Activated T-cell treated with anti-CD3 and anti-CD28 coated beads, Interleukin-2, amount 50 U/mL, for 24 hours (primary cell): ENCODE data around the gene PDSS2.
"Not testable (repeated sequence)": the region's sequence is repeated elsewhere in the genome, so short reads cannot be mapped to it uniquely, and the experiment has no call there.

ENCODE experiments used
- DNase-seq: peaks from one replicate; pipeline ENCODE4 v3.0.0-alpha.2; 2020
- H3K27ac Mint-ChIP-seq: 2 replicates; pipeline ENCODE4 v1.8.0; 2020; ENCODE audit warnings: mild to moderate bottlenecking, mixed read lengths
- H3K27me3 Mint-ChIP-seq: 2 replicates; pipeline ENCODE4 v1.8.0; 2020; ENCODE audit warnings: mixed read lengths
- H3K36me3 Mint-ChIP-seq: 2 replicates; pipeline ENCODE4 v1.8.0; 2020; ENCODE audit warnings: low read depth, mixed read lengths
- H3K4me1 Mint-ChIP-seq: 2 replicates; pipeline ENCODE4 v1.8.0; 2020; ENCODE audit warnings: low read depth, mixed read lengths
- H3K4me3 Mint-ChIP-seq: 2 replicates; pipeline ENCODE4 v1.8.0; 2020; ENCODE audit warnings: mild to moderate bottlenecking, moderate library complexity, mixed read lengths
- H3K9me3 Mint-ChIP-seq: 2 replicates; pipeline ENCODE4 v1.8.0; 2020; ENCODE audit warnings: mixed read lengths

The PDSS2 gene

DNA sequence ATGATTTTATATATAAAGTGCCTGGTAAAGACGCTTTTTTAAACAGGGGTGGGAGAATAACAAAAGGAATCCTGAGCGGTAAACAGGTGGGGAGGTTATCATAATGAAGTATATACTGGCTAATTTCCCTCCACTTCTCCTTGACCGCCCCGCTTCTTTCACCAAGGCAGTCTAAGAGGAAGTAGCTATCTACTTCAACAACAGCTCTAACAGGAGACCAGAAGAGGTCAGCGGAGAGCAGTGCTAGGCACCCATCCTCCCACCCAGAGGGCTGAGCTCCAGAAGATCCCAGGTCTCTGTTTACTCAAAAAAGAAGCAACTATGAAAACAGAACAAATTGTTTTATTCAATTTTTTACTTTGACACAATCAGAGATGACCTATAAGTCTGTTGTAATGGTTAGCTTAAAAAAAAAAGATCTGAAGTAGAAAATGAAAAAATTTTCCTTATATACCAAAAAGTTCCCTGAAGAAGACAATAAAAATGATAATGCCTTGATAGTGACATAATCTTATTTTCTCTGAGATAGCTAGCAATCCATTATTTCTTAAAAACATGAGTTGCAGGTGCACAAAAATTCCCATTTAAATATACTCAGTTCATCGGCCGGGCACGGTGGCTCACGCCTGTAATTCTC, 141.1 kb downstream of the PDSS2 start:
- Mint-ChIP-seq H3K36me3 (no peaks in the 10 kb centered on the region), H3K4me3 (no peak overlapping the region), H3K4me1 (peaks cover 15% of the 10 kb centered on the region), H3K9me3 (no peaks in the 10 kb centered on the region), H3K27ac (no peak overlapping the region), H3K27me3 (no peaks in the 10 kb centered on the region)
- peak; percentile 34 for DNase-seq

- Mint-ChIP-seq H3K27me3 (no peaks in the 10 kb centered on the region), H3K27ac (no peak overlapping the region), H3K36me3 (no peaks in the 10 kb centered on the region), H3K4me1 (no peaks in the 10 kb centered on the region), H3K4me3 (no peak overlapping the region), H3K9me3 (no peaks in the 10 kb centered on the region)
- no peak for DNase-seq
Observed at GRCh38 chr6:107315114-107315513, 144.2 kb downstream of the PDSS2 start.

DNA sequence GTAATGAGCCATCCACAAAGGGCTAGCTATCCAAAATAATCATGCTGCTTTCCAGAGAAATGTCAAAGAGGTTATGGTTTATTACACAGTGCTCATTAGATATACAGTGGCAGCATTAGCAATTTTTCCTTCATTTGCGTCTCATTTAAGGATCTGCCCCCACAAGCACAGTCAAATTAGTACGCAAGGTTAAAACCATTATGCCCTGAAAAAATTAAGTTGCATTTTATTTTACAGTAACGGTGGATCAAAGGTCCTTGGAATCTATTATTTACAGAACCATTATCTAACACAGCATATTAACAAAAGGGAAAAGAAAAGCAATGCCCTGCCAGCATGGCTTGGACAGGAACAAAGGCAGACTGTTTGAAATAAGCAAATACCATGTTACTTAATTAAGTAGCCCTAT, 144.8 kb downstream of the PDSS2 start:
- H3K4me1 Mint-ChIP-seq = no peaks in the 10 kb centered on the region
- H3K9me3 Mint-ChIP-seq = no peaks in the 10 kb centered on the region
- no peak overlapping the region for H3K4me3 Mint-ChIP-seq
- DNase-seq = no peak
- no peak overlapping the region for H3K27ac Mint-ChIP-seq
- H3K36me3 Mint-ChIP-seq = no peaks in the 10 kb centered on the region
- H3K27me3 Mint-ChIP-seq = no peaks in the 10 kb centered on the region

DNA sequence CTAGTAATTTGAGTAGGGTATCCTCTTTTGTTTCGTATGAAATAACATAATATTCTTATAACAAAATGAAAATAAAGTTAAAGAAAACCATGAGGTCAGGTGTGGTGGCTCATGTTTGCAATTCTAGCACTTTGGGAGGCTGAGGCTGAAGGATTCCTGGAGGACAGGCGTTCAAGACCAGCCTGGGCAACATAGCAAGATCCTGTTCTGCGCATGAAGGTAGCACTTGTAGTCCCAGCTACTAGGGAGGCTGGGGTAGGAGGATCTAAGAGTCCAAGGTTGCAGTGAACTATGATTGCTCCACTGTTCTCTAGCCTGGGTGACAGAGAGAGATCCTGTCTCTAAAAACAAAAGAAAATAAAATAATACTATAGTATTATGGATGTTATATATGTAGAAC, 145.6 kb downstream of the PDSS2 start:
- no peak for DNase-seq
- H3K36me3 Mint-ChIP-seq = no peaks in the 10 kb centered on the region
- H3K4me3 Mint-ChIP-seq = no peak overlapping the region
- H3K27me3 Mint-ChIP-seq = no peaks in the 10 kb centered on the region
- no peak overlapping the region for H3K27ac Mint-ChIP-seq
- no peaks in the 10 kb centered on the region for H3K4me1 Mint-ChIP-seq
- H3K9me3 Mint-ChIP-seq = no peaks in the 10 kb centered on the region

DNA sequence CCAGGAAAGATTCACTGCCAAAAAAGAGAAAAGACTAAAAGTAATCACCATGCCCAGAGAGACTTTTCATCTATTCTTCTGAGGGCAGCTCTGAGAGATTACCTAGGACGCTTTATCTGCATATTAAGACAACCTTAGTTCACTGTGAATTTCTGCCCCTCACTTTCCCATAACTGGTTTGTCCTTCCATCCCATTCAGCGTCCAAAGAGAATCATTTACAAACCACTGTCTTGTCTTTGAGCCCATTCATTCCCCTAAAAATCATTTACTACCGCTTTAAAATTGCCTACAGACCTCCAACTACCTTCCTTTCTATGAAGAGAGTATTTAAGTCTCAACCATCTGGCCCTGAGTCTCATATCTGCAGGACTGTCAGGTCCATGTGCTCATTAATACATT, 149.0 kb downstream of the PDSS2 start:
- peaks cover 6% of the 10 kb centered on the region for H3K36me3 Mint-ChIP-seq
- H3K27ac Mint-ChIP-seq = no peak overlapping the region
- no peak for DNase-seq
- peaks cover 3% of the 10 kb centered on the region for H3K4me1 Mint-ChIP-seq
- H3K4me3 Mint-ChIP-seq = no peak overlapping the region
- H3K27me3 Mint-ChIP-seq = no peaks in the 10 kb centered on the region
- no peaks in the 10 kb centered on the region for H3K9me3 Mint-ChIP-seq

GRCh38 chr6:107308677-107309076, 150.7 kb downstream of the PDSS2 start:
- Mint-ChIP-seq H3K27me3 (no peaks in the 10 kb centered on the region), H3K36me3 (peaks cover 11% of the 10 kb centered on the region), H3K4me1 (peaks cover 18% of the 10 kb centered on the region), H3K9me3 (no peaks in the 10 kb centered on the region), H3K4me3 (no peak overlapping the region), H3K27ac (no peak overlapping the region)
- DNase-seq = no peak

DNA sequence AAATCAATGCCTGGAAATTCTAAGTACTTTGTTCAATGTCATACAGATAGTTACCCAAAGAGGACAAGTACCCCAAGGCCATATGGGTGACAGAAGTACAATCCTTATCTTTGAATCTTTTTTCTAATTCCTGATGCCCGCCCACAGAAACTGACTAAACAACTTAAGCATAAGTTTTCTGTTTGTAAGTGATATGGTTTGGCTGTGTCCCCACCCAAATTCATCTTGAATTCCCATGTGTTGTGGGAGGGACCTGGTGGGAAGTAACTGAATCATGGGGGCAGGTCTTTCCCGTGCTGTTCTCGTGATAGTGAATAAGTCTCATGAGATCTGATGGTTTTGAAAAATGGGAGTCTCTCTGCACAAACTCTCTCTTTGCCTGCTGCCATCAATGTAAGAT, 153.4 kb downstream of the PDSS2 start:
- H3K9me3 Mint-ChIP-seq, H3K27ac Mint-ChIP-seq, H3K27me3 Mint-ChIP-seq, DNase-seq, H3K4me3 Mint-ChIP-seq: not testable (repeated sequence)
- H3K4me1 Mint-ChIP-seq = peaks cover 22% of the 10 kb centered on the region
- peaks cover 11% of the 10 kb centered on the region for H3K36me3 Mint-ChIP-seq

- no peak for DNase-seq
- Mint-ChIP-seq H3K4me3 (no peak overlapping the region), H3K27ac (no peak overlapping the region), H3K36me3 (peaks cover 11% of the 10 kb centered on the region), H3K27me3 (no peaks in the 10 kb centered on the region), H3K4me1 (peaks cover 22% of the 10 kb centered on the region), H3K9me3 (no peaks in the 10 kb centered on the region)
Observed at GRCh38 chr6:107305391-107305790, 154.0 kb downstream of the PDSS2 start.

GRCh38 chr6:107304421-107305025, 154.8 kb downstream of the PDSS2 start:
- Mint-ChIP-seq H3K9me3 (no peaks in the 10 kb centered on the region), H3K27ac (peak overlapping the region; percentile 60), H3K4me3 (no peak overlapping the region), H3K4me1 (peaks cover 22% of the 10 kb centered on the region), H3K27me3 (no peaks in the 10 kb centered on the region), H3K36me3 (peaks cover 11% of the 10 kb centered on the region)
- peak; percentile 40 for DNase-seq

DNA sequence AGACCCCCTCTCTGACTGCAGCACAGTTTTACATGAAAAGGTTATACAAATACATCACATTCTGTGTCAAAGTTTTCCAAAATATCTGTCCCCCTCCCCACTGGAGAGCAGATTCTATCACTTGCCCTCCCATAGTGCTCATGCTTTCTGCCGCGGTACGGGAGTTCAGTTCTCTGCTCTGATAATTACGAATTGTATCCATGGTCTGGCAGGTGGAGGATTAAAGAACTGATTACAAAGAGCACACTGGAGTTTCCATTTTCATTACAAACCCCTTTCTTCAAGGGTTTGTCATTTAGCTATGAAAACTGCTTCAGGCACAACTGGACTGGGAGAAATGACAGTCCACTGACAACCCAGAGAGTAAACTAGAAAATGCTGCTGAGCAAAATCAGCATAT, 166.0 kb downstream of the PDSS2 start:
- no peaks in the 10 kb centered on the region for H3K27me3 Mint-ChIP-seq
- DNase-seq = no peak
- no peaks in the 10 kb centered on the region for H3K36me3 Mint-ChIP-seq
- no peak overlapping the region for H3K4me3 Mint-ChIP-seq
- no peaks in the 10 kb centered on the region for H3K9me3 Mint-ChIP-seq
- no peak overlapping the region for H3K27ac Mint-ChIP-seq
- H3K4me1 Mint-ChIP-seq = peaks cover 2% of the 10 kb centered on the region

DNA sequence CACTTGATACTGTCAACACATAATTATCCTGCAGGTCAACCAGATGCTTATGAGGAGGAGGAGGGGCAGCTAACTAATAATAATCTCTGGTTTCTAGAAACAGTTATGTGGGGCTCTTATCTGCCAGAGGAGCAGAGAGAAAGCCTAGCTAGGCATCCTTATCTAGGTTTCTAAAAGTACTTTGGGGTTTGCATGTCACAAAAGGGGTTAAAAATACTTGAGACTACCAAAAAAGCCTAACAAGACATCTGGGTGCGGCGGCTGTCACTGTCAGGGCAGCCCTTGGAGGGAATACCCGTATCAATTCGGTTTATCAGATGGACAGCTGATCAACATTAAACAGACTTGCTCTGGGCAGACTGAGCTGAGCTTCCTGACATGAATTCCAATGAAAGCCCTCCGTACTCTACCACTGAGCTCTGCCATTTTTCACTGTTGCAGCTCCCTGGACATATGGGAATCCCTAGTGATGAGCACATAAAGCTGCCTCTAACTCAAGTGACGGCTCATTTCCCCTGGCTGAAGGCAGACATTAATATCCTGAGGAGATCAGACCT, 166.6 kb downstream of the PDSS2 start:
- H3K9me3 Mint-ChIP-seq = no peaks in the 10 kb centered on the region
- peaks cover 2% of the 10 kb centered on the region for H3K4me1 Mint-ChIP-seq
- H3K4me3 Mint-ChIP-seq = no peak overlapping the region
- no peaks in the 10 kb centered on the region for H3K36me3 Mint-ChIP-seq
- H3K27me3 Mint-ChIP-seq = no peaks in the 10 kb centered on the region
- DNase-seq = no peak
- H3K27ac Mint-ChIP-seq = no peak overlapping the region

GRCh38 chr6:107290491-107290890, 168.9 kb downstream of the PDSS2 start:
- Mint-ChIP-seq H3K9me3 (no peaks in the 10 kb centered on the region), H3K4me3 (no peak overlapping the region), H3K36me3 (no peaks in the 10 kb centered on the region), H3K4me1 (peaks cover 2% of the 10 kb centered on the region), H3K27me3 (no peaks in the 10 kb centered on the region), H3K27ac (no peak overlapping the region)
- DNase-seq = no peak

GRCh38 chr6:107289258-107289657, 170.1 kb downstream of the PDSS2 start:
- DNase-seq, H3K36me3 Mint-ChIP-seq, H3K27me3 Mint-ChIP-seq, H3K9me3 Mint-ChIP-seq, H3K4me3 Mint-ChIP-seq, H3K27ac Mint-ChIP-seq, H3K4me1 Mint-ChIP-seq: not testable (repeated sequence)

GRCh38 chr6:107285683-107286082, 173.7 kb downstream of the PDSS2 start:
- DNase-seq, H3K27ac Mint-ChIP-seq, H3K9me3 Mint-ChIP-seq, H3K36me3 Mint-ChIP-seq, H3K27me3 Mint-ChIP-seq, H3K4me3 Mint-ChIP-seq, H3K4me1 Mint-ChIP-seq: not testable (repeated sequence)

DNA sequence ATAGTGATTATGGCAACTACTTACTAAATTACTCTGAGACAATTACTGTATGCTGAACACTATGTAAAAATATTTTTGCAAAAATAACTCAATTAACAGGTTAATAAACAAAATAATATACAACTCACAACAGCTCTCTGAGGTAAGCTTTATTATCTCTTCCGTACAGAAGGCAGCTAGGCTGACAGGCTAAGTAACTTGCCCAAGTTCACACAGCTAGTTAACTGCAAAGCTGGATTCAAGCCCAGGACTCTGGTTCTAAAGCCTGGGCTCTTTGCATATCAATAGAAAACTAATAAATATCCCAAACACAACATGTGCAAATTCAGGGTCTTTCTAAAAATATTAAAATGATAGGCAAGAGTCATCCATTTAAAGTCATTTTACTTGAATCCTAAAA, 174.6 kb downstream of the PDSS2 start:
- H3K4me3 Mint-ChIP-seq = no peak overlapping the region
- no peak overlapping the region for H3K27ac Mint-ChIP-seq
- no peaks in the 10 kb centered on the region for H3K27me3 Mint-ChIP-seq
- no peaks in the 10 kb centered on the region for H3K4me1 Mint-ChIP-seq
- no peak for DNase-seq
- H3K9me3 Mint-ChIP-seq = no peaks in the 10 kb centered on the region
- H3K36me3 Mint-ChIP-seq = no peaks in the 10 kb centered on the region
